ENCODE data around the gene NIPAL4.
"Not testable (repeated sequence)": the region's sequence is repeated elsewhere in the genome, so short reads cannot be mapped to it uniquely, and the experiment has no call there.

Gene NIPAL4

GRCh38 chr5:157479612-157480510, 19.8 kb downstream of the NIPAL4 start:
- no peak for TF ChIP-seq CTCF (IDR thresholded peaks at IDR 0.05; ENCODE audit: extremely low read depth, missing control alignments)
- no peak for DNase-seq (ENCODE audit: low spot score)

GRCh38 chr5:157481265-157481664, 21.3 kb downstream of the NIPAL4 start:
- no peak for DNase-seq (ENCODE audit: low spot score)
- no peak for TF ChIP-seq CTCF (IDR thresholded peaks at IDR 0.05; ENCODE audit: extremely low read depth, missing control alignments)

- no peak for TF ChIP-seq CTCF (IDR thresholded peaks at IDR 0.05; ENCODE audit: extremely low read depth, missing control alignments)
- no peak for DNase-seq (ENCODE audit: low spot score)
These were observed 21.7 kb downstream of the NIPAL4 start for GRCh38 chr5:157481666-157482065.

GRCh38 chr5:157482702-157483101, 22.7 kb downstream of the NIPAL4 start:
- not testable (repeated sequence) for DNase-seq (ENCODE audit: low spot score)

- no peak for DNase-seq (ENCODE audit: low spot score)
- no peak for TF ChIP-seq CTCF (IDR thresholded peaks at IDR 0.05; ENCODE audit: extremely low read depth, missing control alignments)
These were observed 24.8 kb downstream of the NIPAL4 start for GRCh38 chr5:157484768-157485167.

GRCh38 chr5:157485340-157485739, 25.3 kb downstream of the NIPAL4 start:
- TF ChIP-seq CTCF (IDR thresholded peaks at IDR 0.05; ENCODE audit: extremely low read depth, missing control alignments), result no peak

GRCh38 chr5:157485811-157486210, 25.8 kb downstream of the NIPAL4 start:
- no peak for DNase-seq (ENCODE audit: low spot score)
- no peak for TF ChIP-seq CTCF (IDR thresholded peaks at IDR 0.05; ENCODE audit: extremely low read depth, missing control alignments)

More at GRCh38 chr5:157485340-157485739, 25.3 kb downstream of the NIPAL4 start:
- DNase-seq (ENCODE audit: low spot score), result no peak

GRCh38 chr5:157486221-157486681, 26.2 kb downstream of the NIPAL4 start:
- no peak for TF ChIP-seq CTCF (IDR thresholded peaks at IDR 0.05; ENCODE audit: extremely low read depth, missing control alignments)

More at GRCh38 chr5:157486221-157486681, 26.2 kb downstream of the NIPAL4 start:
- DNase-seq (ENCODE audit: low spot score), result no peak

Measured in GM20000 (cell line).